Inferior parietal cortex (tissue), 1 donor: ENCODE data around the gene PCSK4.

Experiments used
- DNase-seq: peaks from one replicate; pipeline ENCODE4 v3.0.0-alpha.2; 2016; ENCODE audit errors: extremely low spot score

PCSK4 gene

GRCh38 chr19:1470305-1471009 lies 19.7 kb downstream of the PCSK4 start:
- no peak for DNase-seq

GRCh38 chr19:1470055-1470304 lies 20.2 kb downstream of the PCSK4 start:
- no peak for DNase-seq

- no peak for DNase-seq
These were observed 20.7 kb downstream of the PCSK4 start for GRCh38 chr19:1469255-1470054.

- DNase-seq = no peak
These were observed 21.3 kb downstream of the PCSK4 start for GRCh38 chr19:1468821-1469254.

- no peak for DNase-seq
These were observed 21.8 kb downstream of the PCSK4 start for GRCh38 chr19:1468274-1468820.

- DNase-seq = no peak
These were observed 22.5 kb downstream of the PCSK4 start for GRCh38 chr19:1467490-1468273.

GRCh38 chr19:1467215-1467489 lies 23.0 kb downstream of the PCSK4 start:
- no peak for DNase-seq

GRCh38 chr19:1466461-1467214 lies 23.5 kb downstream of the PCSK4 start:
- DNase-seq = no peak

- DNase-seq = no peak
These were observed 24.1 kb downstream of the PCSK4 start for GRCh38 chr19:1466018-1466460.

GRCh38 chr19:1465191-1466016 lies 24.7 kb downstream of the PCSK4 start:
- DNase-seq = no peak

- DNase-seq = no peak
These were observed 28.3 kb downstream of the PCSK4 start for GRCh38 chr19:1461862-1462261.

- no peak for DNase-seq
These were observed 29.8 kb downstream of the PCSK4 start for GRCh38 chr19:1460033-1460995.

GRCh38 chr19:1459479-1459878 lies 30.7 kb downstream of the PCSK4 start:
- DNase-seq = no peak

GRCh38 chr19:1457892-1458291 lies 32.3 kb downstream of the PCSK4 start:
- DNase-seq = no peak

GRCh38 chr19:1457031-1457739 lies 33.0 kb downstream of the PCSK4 start:
- no peak for DNase-seq

GRCh38 chr19:1456121-1456900 lies 33.8 kb downstream of the PCSK4 start:
- DNase-seq = no peak

GRCh38 chr19:1455336-1456120 lies 34.6 kb downstream of the PCSK4 start:
- no peak for DNase-seq

- DNase-seq = no peak
These were observed 35.2 kb downstream of the PCSK4 start for GRCh38 chr19:1455002-1455335.
